HepG2 (cell line): ENCODE data around the gene NAA35. TPM values are rescaled to one million over a fixed set of nuclear protein-coding genes. Genes with fewer than 3 reads are reported as not detected.
A peak's percentile ranks its signal among the peaks of the same experiment; 100 is the strongest.

Source experiments
- ARID2 ChIP-seq: sonication (generic); formaldehyde crosslinking; IDR thresholded peaks from 2 replicates; pipeline ENCODE4 v1.8.1; 2022; ENCODE audit warnings: mild to moderate bottlenecking, missing genetic modification reagents, borderline replicate concordance
- CBX2 ChIP-seq, 2 experiments: fragments of 200-600 bp in 1 of 2; sonication (generic); formaldehyde crosslinking in 1 of 2; IDR thresholded peaks; 2 replicates each; pipeline versions ENCODE4 v1.7.0 to v1.8.1; 2018 to 2022; ENCODE audit warnings: low read depth in 2 of 2, low read length in 1 of 2, mild to moderate bottlenecking in 1 of 2, missing genetic modification reagents in 1 of 2
- CENPT ChIP-seq: sonication (generic); formaldehyde crosslinking; IDR thresholded peaks from 2 replicates; pipeline ENCODE4 v1.8.0; 2022; ENCODE audit warnings: low read depth, mild to moderate bottlenecking, moderate library complexity, missing genetic modification reagents
- CREM ChIP-seq, 2 experiments: sonication (generic) in 1 of 2; formaldehyde crosslinking in 1 of 2; IDR thresholded peaks; 2 replicates each; pipeline versions ENCODE4 v1.4.0 to v1.6.1; 2016 to 2020; ENCODE audit warnings: antibody characterized with exemption in 1 of 2, mild to moderate bottlenecking in 1 of 2, missing genetic modification reagents in 1 of 2
- DPF2 ChIP-seq: sonication (generic); formaldehyde crosslinking; IDR thresholded peaks from 2 replicates; pipeline ENCODE4 v1.4.0; 2020; ENCODE audit warnings: mild to moderate bottlenecking, low read depth, missing genetic modification reagents, borderline replicate concordance
- GPN1 ChIP-seq: sonication (generic); formaldehyde crosslinking; IDR thresholded peaks from 2 replicates; pipeline ENCODE4 v1.5.1; 2020; ENCODE audit warnings: missing genetic modification reagents, borderline replicate concordance
- HOXA9 ChIP-seq: sonication (generic); formaldehyde crosslinking; IDR thresholded peaks from 2 replicates; pipeline ENCODE4 v1.8.1; 2022; ENCODE audit warnings: missing genetic modification reagents, mild to moderate bottlenecking, moderate library complexity, borderline replicate concordance
- MEIS2 ChIP-seq: sonication (generic); formaldehyde crosslinking; IDR thresholded peaks from 2 replicates; pipeline ENCODE4 v1.9.0; 2021; ENCODE audit warnings: mild to moderate bottlenecking, missing genetic modification reagents
- NCOA1 ChIP-seq: sonication (generic); formaldehyde crosslinking; IDR thresholded peaks from 2 replicates; pipeline ENCODE4 v1.9.0; 2021; ENCODE audit warnings: missing genetic modification reagents
- ONECUT2 ChIP-seq: sonication (generic); formaldehyde crosslinking; IDR thresholded peaks from 2 replicates; pipeline ENCODE4 v1.4.0; 2020; ENCODE audit warnings: missing genetic modification reagents
- RFX1 ChIP-seq: fragments of 450-650 bp; IDR thresholded peaks from 2 replicates; pipeline ENCODE4 v1.6.1; 2017
- RXRA ChIP-seq: sonication (generic); formaldehyde crosslinking; IDR thresholded peaks from 2 replicates; pipeline ENCODE4 v1.5.1; 2020; ENCODE audit warnings: missing genetic modification reagents
- RXRB ChIP-seq: IDR thresholded peaks from 2 replicates; pipeline ENCODE4 v1.6.1; 2016; ENCODE audit warnings: borderline replicate concordance, missing genetic modification reagents, missing compliant biosample characterization
- THYN1 ChIP-seq: sonication (generic); formaldehyde crosslinking; IDR thresholded peaks from 2 replicates; pipeline ENCODE4 v1.8.1; 2023; ENCODE audit warnings: low read depth, mild to moderate bottlenecking, moderate library complexity, missing genetic modification reagents, borderline replicate concordance
- ZEB1 ChIP-seq: IDR thresholded peaks from 2 replicates; pipeline ENCODE4 v1.6.1; 2012; ENCODE audit warnings: mild to moderate bottlenecking, low read depth, inconsistent platforms; ENCODE audit not compliant: insufficient replicate concordance
- ZMYM4 ChIP-seq: sonication (generic); formaldehyde crosslinking; IDR thresholded peaks from 2 replicates; pipeline ENCODE4 v1.8.1; 2023; ENCODE audit warnings: mild to moderate bottlenecking, missing genetic modification reagents
- ZNF3 ChIP-seq: IDR thresholded peaks from 2 replicates; pipeline ENCODE4 v1.7.0; 2017; ENCODE audit warnings: inconsistent platforms
- ZNF354B ChIP-seq: sonication (generic); formaldehyde crosslinking; IDR thresholded peaks from 2 replicates; pipeline ENCODE4 v1.8.0; 2022; ENCODE audit warnings: mild to moderate bottlenecking, missing genetic modification reagents
- ZNF430 ChIP-seq: sonication (generic); formaldehyde crosslinking; IDR thresholded peaks from 2 replicates; pipeline ENCODE4 v1.9.0; 2021; ENCODE audit warnings: mild to moderate bottlenecking, missing genetic modification reagents
- ZNF543 ChIP-seq: sonication (generic); formaldehyde crosslinking; IDR thresholded peaks from 2 replicates; pipeline ENCODE4 v1.4.0; 2020; ENCODE audit warnings: mild to moderate bottlenecking, missing genetic modification reagents
- ZNF782 ChIP-seq: sonication (generic); formaldehyde crosslinking; IDR thresholded peaks from 2 replicates; pipeline ENCODE4 v1.4.0; 2020; ENCODE audit warnings: missing genetic modification reagents, mild to moderate bottlenecking, borderline replicate concordance
- polyA plus RNA-seq, 8 experiments: library from polyadenylated mRNA; depleted of rRNA in 3 of 8; stranded (reverse) in 7 of 8; unstranded in 1 of 8; fragments of >200 nt; fragmentation: Illumina TruSeq in 4 of 8; extraction: Trizol in 4 of 8; gene quantifications; 2 replicates each; pipeline versions ENCODE4 v1.2.1 to v1.2.3, GENCODE V29; 2011 to 2016; ENCODE audit warnings: low read depth in 4 of 8, missing spikeins in 1 of 8, mixed read lengths in 1 of 8; ENCODE audit not compliant: insufficient read depth in 1 of 8
- total RNA-seq, 5 experiments: library from RNA; depleted of rRNA; stranded (reverse); fragments of >200 nt; fragmentation: Illumina TruSeq; extraction: Trizol; gene quantifications; 2 replicates each; pipeline ENCODE4 v1.2.3, GENCODE V29; 2016; ENCODE audit warnings: low read depth in 1 of 5
- TF ChIP-seq, protein P1 (sequence below): sonication (generic); formaldehyde crosslinking; IDR thresholded peaks from 2 replicates; pipeline ENCODE4 v1.4.0; 2020; ENCODE audit warnings: missing genetic modification reagents
- TF ChIP-seq, protein P2 (sequence below), 2 experiments: sonication (generic) in 1 of 2; formaldehyde crosslinking in 1 of 2; IDR thresholded peaks; 2 replicates each; pipeline versions ENCODE4 v1.4.0 to v1.6.1; 2018 to 2020; ENCODE audit warnings: missing genetic modification reagents in 2 of 2, borderline replicate concordance in 1 of 2, low read depth in 1 of 2, mild to moderate bottlenecking in 1 of 2, missing biosample characterization in 1 of 2
- TF ChIP-seq, protein P3 (sequence below): sonication (generic); formaldehyde crosslinking; IDR thresholded peaks from 2 replicates; pipeline ENCODE4 v1.8.1; 2023; ENCODE audit warnings: mild to moderate bottlenecking, missing genetic modification reagents, borderline replicate concordance
- TF ChIP-seq, protein P4 (sequence below): IDR thresholded peaks from 2 replicates; pipeline ENCODE4 v1.6.1; 2016; ENCODE audit warnings: missing genetic modification reagents, missing compliant biosample characterization

Gene NAA35
- total and polyA plus RNA-seq, 2 of the 13 experiments (the other 11 are each of a cell fraction or from before 2014, with no cell fraction given), result 21.6 to 28.9 TPM

DNA sequence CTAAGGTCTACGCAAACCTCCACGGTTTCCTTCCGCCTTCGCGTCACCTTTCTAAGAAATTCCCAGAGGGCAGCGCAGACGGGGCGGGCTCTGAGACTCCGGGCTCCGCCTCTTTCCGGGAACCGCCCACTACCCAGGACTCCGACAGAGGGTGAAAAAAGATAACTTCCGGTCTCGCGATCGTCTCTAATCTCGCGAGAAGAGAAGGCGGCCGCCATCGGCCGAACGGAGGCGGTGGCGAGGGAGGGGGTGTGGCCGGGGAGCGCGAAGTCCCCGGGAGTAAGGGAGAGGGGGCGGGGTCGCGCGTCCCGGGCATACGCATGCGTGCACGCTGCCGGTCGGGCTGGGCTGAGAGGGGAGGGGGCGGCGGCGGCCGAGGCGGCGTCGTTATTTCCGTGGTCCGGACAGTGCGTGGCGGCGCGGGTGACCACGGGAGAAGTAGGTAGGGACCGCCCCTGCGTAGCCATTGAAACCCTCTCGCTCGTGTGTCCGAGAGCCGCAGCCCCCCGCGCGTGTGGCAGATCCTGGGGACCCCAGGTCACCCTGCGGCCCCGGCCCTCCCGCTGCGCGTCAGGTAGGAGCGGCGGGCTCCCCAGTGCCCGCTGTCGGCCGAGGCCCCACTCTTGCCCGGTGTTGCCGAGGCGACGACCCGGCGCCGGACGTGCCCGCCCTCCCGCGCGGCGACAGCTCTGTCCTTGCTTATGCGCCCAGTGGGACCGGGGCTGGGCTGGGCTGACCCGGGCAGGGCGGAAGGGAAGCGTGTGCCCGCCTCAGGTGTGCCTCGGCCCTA lies at the start of gene NAA35 (continued):
- peak; percentile 76 for TF ChIP-seq CREM (IDR thresholded peaks at IDR 0.05)
- no peak for TF ChIP-seq CREM (CRISPR knock-in tag; IDR thresholded peaks at IDR 0.05)
- TF ChIP-seq, protein P1, sequence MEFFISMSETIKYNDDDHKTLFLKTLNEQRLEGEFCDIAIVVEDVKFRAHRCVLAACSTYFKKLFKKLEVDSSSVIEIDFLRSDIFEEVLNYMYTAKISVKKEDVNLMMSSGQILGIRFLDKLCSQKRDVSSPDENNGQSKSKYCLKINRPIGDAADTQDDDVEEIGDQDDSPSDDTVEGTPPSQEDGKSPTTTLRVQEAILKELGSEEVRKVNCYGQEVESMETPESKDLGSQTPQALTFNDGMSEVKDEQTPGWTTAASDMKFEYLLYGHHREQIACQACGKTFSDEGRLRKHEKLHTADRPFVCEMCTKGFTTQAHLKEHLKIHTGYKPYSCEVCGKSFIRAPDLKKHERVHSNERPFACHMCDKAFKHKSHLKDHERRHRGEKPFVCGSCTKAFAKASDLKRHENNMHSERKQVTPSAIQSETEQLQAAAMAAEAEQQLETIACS, result no peak; the same call in 1 of the 2 replicates
- TF ChIP-seq HOXA9 (CRISPR knock-in tag), result no peak
- peak; percentile 77; the same call in 1 of the 2 replicates for TF ChIP-seq ZNF430 (CRISPR knock-in tag)
- TF ChIP-seq ONECUT2 (CRISPR knock-in tag), result no peak
- 0 out of 2 replicates have a peak, but pooled peaks have one; percentile 24 for TF ChIP-seq RXRA (CRISPR knock-in tag)
- TF ChIP-seq RFX1, result peak; percentile 83
- TF ChIP-seq CBX2 (IDR thresholded peaks at IDR 0.05; ENCODE audit: low read depth, low read length), result no peak
- no peak for TF ChIP-seq CBX2 (CRISPR knock-in tag; IDR thresholded peaks at IDR 0.05; ENCODE audit: low read depth)
- TF ChIP-seq ZNF782 (CRISPR knock-in tag), result no peak
- 0 out of 2 replicates have a peak, but pooled peaks have one; percentile 43 for TF ChIP-seq GPN1 (CRISPR knock-in tag)
- TF ChIP-seq THYN1 (CRISPR knock-in tag), result no peak
- peak; percentile 46; the same call in 1 of the 2 replicates for TF ChIP-seq NCOA1
- no peak for TF ChIP-seq ZNF3
- TF ChIP-seq CENPT, result no peak
- TF ChIP-seq, protein P2, sequence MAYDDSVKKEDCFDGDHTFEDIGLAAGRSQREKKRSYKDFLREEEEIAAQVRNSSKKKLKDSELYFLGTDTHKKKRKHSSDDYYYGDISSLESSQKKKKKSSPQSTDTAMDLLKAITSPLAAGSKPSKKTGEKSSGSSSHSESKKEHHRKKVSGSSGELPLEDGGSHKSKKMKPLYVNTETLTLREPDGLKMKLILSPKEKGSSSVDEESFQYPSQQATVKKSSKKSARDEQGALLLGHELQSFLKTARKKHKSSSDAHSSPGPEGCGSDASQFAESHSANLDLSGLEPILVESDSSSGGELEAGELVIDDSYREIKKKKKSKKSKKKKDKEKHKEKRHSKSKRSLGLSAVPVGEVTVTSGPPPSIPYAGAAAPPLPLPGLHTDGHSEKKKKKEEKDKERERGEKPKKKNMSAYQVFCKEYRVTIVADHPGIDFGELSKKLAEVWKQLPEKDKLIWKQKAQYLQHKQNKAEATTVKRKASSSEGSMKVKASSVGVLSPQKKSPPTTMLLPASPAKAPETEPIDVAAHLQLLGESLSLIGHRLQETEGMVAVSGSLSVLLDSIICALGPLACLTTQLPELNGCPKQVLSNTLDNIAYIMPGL (CRISPR knock-in tag; IDR thresholded peaks at IDR 0.05; ENCODE audit: borderline replicate concordance in 1 of 2, low read depth in 1 of 2), result peak; percentile 24 to 76; a peak in 3 of 4 replicates
- TF ChIP-seq MEIS2 (CRISPR knock-in tag), result peak; percentile 51; the same call in 1 of the 2 replicates
- TF ChIP-seq, protein P3, sequence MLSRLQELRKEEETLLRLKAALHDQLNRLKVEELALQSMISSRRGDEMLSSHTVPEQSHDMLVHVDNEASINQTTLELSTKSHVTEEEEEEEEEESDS (CRISPR knock-in tag), result peak; percentile 15; the same call in 1 of the 2 replicates
- no peak for TF ChIP-seq ZNF543 (CRISPR knock-in tag)
- 0 out of 2 replicates have a peak, but pooled peaks have one; percentile 25 for TF ChIP-seq ZNF354B (CRISPR knock-in tag)
- peak; percentile 54 for TF ChIP-seq ZEB1
- TF ChIP-seq, protein P4, sequence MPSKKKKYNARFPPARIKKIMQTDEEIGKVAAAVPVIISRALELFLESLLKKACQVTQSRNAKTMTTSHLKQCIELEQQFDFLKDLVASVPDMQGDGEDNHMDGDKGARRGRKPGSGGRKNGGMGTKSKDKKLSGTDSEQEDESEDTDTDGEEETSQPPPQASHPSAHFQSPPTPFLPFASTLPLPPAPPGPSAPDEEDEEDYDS, result peak; percentile 78
- peak; percentile 18; the same call in 1 of the 2 replicates for TF ChIP-seq RXRB
- TF ChIP-seq DPF2 (CRISPR knock-in tag), result no peak
- TF ChIP-seq ARID2 (CRISPR knock-in tag), result peak; percentile 38; the same call in 1 of the 2 replicates
- TF ChIP-seq ZMYM4 (CRISPR knock-in tag), result peak; percentile 83; the same call in 1 of the 2 replicates
